K562 (cell line): ENCODE results near the gene TMEM144. TPM values are rescaled to one million over a fixed set of nuclear protein-coding genes. Genes with fewer than 3 reads are reported as not detected.

Experiments
- ARID1B ChIP-seq: fragments of 450-650 bp; IDR thresholded peaks from 2 replicates; pipeline ENCODE4 v1.6.1; 2016; ENCODE audit warnings: antibody characterized with exemption, mild to moderate bottlenecking, inconsistent platforms
- FOSL1 ChIP-seq: fragments of 200-800 bp; sonication (Bioruptor generic); conservative IDR thresholded peaks from 2 replicates; pipeline ENCODE4 v1.6.1; 2016; ENCODE audit warnings: missing genetic modification characterization, missing compliant biosample characterization
- GATAD2A ChIP-seq: fragments of 450-650 bp; IDR thresholded peaks from 2 replicates; pipeline ENCODE4 v1.6.1; 2017
- KAT2B ChIP-seq: IDR thresholded peaks from one replicate; pipeline ENCODE4 v1.6.1; 2012; ENCODE audit warnings: low read depth, mild to moderate bottlenecking, control low read depth, inconsistent platforms, low read length, moderate library complexity
- MCM2 ChIP-seq: fragments of 450-650 bp; IDR thresholded peaks from 2 replicates; pipeline ENCODE4 v1.6.1; 2017; ENCODE audit warnings: low read depth, mild to moderate bottlenecking
- TCFL5 ChIP-seq: fragments of 250-450 bp; sonication (Bioruptor Pico); conservative IDR thresholded peaks from 2 replicates; pipeline ENCODE4 v1.6.1; 2021; ENCODE audit warnings: mild to moderate bottlenecking, moderate library complexity, matching md5 sums
- polyA plus RNA-seq, 8 experiments: library from polyadenylated mRNA; depleted of rRNA in 4 of 8; stranded (reverse) in 5 of 8; unstranded in 3 of 8; fragments of >200 nt; fragmentation: Nextera tagmentation in 2 of 8; fragmentation: Illumina TruSeq in 1 of 8; extraction: Ambion mirVana in 2 of 8; extraction: Trizol in 1 of 8; gene quantifications; 2 replicates each; pipeline versions ENCODE4 v1.2.1 to v1.2.3, GENCODE V29; 2011 to 2014; ENCODE audit warnings: inconsistent platforms in 1 of 8, missing spikeins in 1 of 8
- total RNA-seq, 7 experiments: library from RNA; depleted of rRNA in 6 of 7; stranded (reverse); fragments of >200 nt in 6 of 7; fragmentation: Illumina TruSeq in 2 of 7; extraction: Trizol in 2 of 7; gene quantifications; 2 replicates each; pipeline versions ENCODE4 v1.2.1 to v1.2.3, GENCODE V29; 2011 to 2021; ENCODE audit warnings: low replicate concordance in 1 of 7
- TF ChIP-seq, protein P1 (sequence below): sonication (generic); formaldehyde crosslinking; IDR thresholded peaks from 2 replicates; pipeline ENCODE4 v1.9.0; 2022; ENCODE audit warnings: mild to moderate bottlenecking, missing genetic modification reagents
- TF ChIP-seq, protein P2 (sequence below): sonication (generic); formaldehyde crosslinking; IDR thresholded peaks from 2 replicates; pipeline ENCODE4 v1.8.1; 2022; ENCODE audit warnings: missing genetic modification reagents
- TF ChIP-seq, protein P3 (sequence below), 2 experiments: fragments of 450-650 bp in 1 of 2; sonication (generic) in 1 of 2; formaldehyde crosslinking in 1 of 2; IDR thresholded peaks in 1 of 2; conservative IDR thresholded peaks in 1 of 2; 2 replicates each; pipeline versions ENCODE4 v1.6.1 to v1.8.1; 2016 to 2023; ENCODE audit warnings: mild to moderate bottlenecking in 2 of 2, moderate library complexity in 2 of 2, inconsistent platforms in 1 of 2, missing genetic modification reagents in 1 of 2
- TF ChIP-seq, protein P4 (sequence below), 3 experiments: fragments of 200-800 bp in 1 of 3; fragments of 250-450 bp in 1 of 3; fragments of 450-650 bp in 1 of 3; sonication (Bioruptor Pico) in 1 of 3; sonication (Bioruptor generic) in 1 of 3; formaldehyde crosslinking in 1 of 3; IDR thresholded peaks; 2 replicates each; pipeline versions ENCODE4 v1.6.1 to v1.8.0; 2016 to 2022; ENCODE audit warnings: mild to moderate bottlenecking in 2 of 3, missing genetic modification characterization in 2 of 3, missing compliant biosample characterization in 1 of 3, moderate library complexity in 1 of 3

The TMEM144 gene
- total and polyA plus RNA-seq, 9 of the 15 experiments (the other 6 are each of a cell fraction or from before 2014, with no cell fraction given) = 4.0 to 12.0 (median 6.1) TPM

- TF ChIP-seq KAT2B (no peak), GATAD2A (no peak), ARID1B (peak; percentile 31; the same call in 1 of the 2 replicates), MCM2 (no peak), TCFL5 (no peak), FOSL1 (tag) (peak; percentile 78)
- TF ChIP-seq, protein P1, sequence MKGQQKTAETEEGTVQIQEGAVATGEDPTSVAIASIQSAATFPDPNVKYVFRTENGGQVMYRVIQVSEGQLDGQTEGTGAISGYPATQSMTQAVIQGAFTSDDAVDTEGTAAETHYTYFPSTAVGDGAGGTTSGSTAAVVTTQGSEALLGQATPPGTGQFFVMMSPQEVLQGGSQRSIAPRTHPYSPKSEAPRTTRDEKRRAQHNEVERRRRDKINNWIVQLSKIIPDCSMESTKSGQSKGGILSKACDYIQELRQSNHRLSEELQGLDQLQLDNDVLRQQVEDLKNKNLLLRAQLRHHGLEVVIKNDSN (CRISPR knock-in tag) = no peak
- TF ChIP-seq, protein P2, sequence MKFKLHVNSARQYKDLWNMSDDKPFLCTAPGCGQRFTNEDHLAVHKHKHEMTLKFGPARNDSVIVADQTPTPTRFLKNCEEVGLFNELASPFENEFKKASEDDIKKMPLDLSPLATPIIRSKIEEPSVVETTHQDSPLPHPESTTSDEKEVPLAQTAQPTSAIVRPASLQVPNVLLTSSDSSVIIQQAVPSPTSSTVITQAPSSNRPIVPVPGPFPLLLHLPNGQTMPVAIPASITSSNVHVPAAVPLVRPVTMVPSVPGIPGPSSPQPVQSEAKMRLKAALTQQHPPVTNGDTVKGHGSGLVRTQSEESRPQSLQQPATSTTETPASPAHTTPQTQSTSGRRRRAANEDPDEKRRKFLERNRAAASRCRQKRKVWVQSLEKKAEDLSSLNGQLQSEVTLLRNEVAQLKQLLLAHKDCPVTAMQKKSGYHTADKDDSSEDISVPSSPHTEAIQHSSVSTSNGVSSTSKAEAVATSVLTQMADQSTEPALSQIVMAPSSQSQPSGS (CRISPR knock-in tag) = no peak
- TF ChIP-seq, protein P3, sequence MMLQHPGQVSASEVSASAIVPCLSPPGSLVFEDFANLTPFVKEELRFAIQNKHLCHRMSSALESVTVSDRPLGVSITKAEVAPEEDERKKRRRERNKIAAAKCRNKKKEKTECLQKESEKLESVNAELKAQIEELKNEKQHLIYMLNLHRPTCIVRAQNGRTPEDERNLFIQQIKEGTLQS (IDR thresholded peaks at IDR 0.05) = peak; percentile 94
- TF ChIP-seq, protein P3 (CRISPR knock-in tag; conservative IDR thresholded peaks at IDR 0.05) = no peak
- TF ChIP-seq, protein P4, sequence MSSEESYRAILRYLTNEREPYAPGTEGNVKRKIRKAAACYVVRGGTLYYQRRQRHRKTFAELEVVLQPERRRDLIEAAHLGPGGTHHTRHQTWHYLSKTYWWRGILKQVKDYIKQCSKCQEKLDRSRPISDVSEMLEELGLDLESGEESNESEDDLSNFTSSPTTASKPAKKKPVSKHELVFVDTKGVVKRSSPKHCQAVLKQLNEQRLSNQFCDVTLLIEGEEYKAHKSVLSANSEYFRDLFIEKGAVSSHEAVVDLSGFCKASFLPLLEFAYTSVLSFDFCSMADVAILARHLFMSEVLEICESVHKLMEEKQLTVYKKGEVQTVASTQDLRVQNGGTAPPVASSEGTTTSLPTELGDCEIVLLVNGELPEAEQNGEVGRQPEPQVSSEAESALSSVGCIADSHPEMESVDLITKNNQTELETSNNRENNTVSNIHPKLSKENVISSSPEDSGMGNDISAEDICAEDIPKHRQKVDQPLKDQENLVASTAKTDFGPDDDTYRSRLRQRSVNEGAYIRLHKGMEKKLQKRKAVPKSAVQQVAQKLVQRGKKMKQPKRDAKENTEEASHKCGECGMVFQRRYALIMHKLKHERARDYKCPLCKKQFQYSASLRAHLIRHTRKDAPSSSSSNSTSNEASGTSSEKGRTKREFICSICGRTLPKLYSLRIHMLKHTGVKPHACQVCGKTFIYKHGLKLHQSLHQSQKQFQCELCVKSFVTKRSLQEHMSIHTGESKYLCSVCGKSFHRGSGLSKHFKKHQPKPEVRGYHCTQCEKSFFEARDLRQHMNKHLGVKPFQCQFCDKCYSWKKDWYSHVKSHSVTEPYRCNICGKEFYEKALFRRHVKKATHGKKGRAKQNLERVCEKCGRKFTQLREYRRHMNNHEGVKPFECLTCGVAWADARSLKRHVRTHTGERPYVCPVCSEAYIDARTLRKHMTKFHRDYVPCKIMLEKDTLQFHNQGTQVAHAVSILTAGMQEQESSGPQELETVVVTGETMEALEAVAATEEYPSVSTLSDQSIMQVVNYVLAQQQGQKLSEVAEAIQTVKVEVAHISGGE (CRISPR knock-in tag; IDR thresholded peaks at IDR 0.05) = no peak
- TF ChIP-seq, all 486 proteins: peak for 9
These were observed 9.0 kb upstream of the TMEM144 start (continued) for GRCh38 chr4:158201322-158201721.
